ENCODE data around the gene FGFBP2. TPM values are rescaled to one million over a fixed set of nuclear protein-coding genes. Genes with fewer than 3 reads are reported as not detected.
A peak's percentile ranks its signal among the peaks of the same experiment; 100 is the strongest.
"Not testable (repeated sequence)": the region's sequence is repeated elsewhere in the genome, so short reads cannot be mapped to it uniquely, and the experiment has no call there.

The FGFBP2 gene
- polyA plus RNA-seq, 12 donors = 0.30 to 1.7 (median 0.65) TPM; not detected in 3

DNA sequence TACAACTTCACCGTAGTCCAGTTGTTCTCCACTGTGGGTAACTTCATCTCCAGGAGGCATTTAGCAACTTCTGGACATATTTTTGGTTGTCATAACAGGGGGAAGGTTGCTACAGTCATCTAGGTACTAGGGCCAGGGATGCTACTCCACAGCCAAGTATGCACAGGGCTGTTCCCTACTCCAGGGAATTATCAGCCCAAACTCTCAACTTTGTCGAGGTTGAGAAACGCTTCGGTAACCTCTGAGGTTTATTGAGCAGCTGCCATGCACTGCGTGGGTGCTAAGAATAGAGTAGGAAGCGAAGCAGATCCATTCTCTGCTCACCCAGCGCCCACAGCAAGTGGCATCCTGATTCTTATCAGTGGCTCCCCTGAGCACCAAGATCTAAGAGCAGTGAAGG is 32.7 kb downstream of the FGFBP2 start:
- no peak for DNase-seq

DNA sequence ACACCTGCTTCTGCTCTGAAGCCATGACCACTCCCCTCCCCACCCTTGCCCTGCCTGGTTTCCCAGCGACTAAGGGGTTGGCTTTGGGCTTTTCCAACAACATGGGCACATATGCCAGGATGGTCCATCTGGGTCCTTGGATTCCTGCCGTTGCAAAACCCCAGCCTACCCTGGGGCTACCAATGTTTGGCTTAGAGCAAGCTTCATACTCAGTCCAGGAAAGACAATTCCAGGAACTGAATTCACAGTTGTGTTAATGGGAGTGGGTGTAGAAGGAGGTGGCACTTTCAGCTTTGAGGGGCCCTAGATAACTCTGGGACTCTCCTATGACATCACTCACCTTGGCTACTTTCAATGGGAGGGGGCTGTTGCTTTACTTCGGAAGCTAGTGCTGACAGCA is 33.4 kb downstream of the FGFBP2 start:
- no peak for DNase-seq

DNA sequence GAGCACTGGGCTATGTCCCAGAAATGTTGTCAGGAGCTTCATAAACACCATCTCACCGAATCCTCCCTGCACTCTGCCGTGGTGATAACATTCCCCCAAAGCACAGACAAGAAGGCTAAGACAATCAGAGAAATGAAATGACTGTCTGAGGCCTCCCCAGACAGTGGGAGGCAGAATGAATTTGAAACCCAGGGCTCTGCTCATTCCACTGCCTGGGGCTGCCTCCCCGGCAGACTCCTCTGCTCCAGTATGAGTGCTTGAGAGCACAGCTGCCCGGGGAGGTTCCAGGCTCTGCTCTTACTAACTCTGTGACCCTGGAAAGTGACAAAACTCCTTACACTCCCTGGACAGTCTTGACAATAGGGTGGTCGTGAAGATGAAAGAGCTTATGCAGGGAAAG is 34.1 kb downstream of the FGFBP2 start:
- no peak for DNase-seq

DNA sequence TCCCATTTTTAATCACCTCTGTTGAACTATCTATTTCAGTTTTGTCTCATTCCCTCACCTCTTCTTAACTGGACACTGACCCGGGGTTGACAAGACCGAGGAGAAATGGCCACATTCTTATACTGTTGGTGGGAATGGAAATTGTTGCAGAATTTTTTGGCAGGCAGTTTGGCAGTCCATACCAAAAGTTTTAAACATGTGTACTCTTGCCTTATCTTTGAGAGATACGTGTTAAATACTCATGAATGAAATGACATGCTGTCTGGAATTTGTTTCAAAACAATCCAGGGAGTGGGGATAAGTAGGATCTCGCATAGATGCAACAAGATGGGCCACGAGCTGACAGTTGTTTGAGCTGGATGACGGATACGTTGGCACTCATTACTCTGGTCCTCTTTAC is 36.5 kb downstream of the FGFBP2 start:
- DNase-seq = no peak

DNA sequence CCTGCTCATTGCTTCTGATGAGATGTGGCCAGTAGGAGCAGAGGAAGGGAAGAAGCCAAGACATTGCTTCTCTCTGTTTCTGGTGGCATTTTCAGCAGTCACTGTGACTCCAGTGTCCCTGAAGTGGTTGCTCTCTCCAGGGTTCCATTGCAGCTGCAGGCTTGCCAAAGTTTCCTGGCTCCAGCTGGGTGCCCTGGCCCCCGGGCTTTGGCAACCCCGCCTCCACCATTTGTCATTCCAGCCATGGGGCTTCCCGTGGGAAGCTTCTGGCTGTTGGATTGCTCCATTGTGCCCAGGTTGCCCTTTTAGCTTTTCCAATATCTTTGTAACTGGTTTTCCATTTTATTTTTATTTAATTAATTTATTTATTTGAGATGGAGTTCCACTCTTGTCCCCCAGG is 37.1 kb downstream of the FGFBP2 start:
- DNase-seq = no peak

DNA sequence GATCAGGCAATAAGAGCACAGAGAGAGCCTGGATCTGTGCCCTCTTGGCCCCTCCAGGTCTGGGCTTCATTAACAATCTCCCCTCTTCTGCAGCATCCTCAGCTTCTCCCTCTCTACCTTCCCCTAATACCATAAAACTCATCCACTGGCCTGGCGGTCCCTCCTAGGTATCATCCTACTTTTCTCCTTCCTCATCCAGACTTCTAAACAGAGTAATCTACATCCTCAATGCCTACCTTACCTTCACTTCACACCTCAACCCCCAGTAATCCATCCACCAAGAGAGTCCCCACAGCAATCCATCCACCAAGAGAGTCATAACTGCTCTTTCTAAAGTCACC is 41.4 kb downstream of the FGFBP2 start:
- no peak for DNase-seq

DNA sequence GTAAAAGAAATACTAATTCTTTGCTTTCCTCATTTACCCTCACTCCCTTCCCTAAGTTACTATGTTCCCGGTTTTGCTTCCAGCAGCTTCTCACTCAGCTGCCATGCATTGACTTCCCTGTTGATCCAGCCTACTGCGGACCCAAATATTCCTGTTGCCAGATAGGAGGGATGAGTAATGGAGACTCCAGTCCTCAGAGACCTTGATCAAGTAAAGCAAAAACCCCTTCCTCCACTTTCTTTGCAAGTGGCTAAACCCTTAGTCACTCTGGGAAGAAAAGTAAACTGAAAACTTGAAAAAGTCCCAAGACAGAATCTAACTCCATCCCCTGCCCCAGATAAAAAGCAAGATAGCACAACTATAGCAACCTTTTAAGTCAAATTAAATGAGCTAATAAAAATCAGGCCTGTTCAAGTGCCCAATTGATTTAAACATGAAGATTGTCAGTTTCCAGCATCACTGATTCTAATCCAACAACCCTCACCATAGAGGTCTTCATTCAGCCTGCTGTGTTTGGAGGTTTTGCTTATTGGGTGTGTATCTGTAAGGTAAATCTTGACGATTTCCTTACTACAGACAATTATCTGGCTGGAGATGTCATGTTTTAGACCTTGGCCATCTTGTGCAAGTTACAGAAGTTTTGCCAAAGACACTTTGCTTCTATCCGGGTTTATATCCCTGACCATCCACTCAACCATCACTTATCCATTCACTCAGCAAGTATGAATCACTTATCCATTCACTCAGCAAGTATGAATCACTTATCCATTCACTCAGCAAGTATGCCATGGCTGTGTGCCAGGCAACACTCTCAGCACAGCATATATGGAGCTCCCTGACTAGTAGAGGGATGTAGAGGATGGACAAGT is 42.0 kb downstream of the FGFBP2 start:
- DNase-seq = peak; percentile 15

DNA sequence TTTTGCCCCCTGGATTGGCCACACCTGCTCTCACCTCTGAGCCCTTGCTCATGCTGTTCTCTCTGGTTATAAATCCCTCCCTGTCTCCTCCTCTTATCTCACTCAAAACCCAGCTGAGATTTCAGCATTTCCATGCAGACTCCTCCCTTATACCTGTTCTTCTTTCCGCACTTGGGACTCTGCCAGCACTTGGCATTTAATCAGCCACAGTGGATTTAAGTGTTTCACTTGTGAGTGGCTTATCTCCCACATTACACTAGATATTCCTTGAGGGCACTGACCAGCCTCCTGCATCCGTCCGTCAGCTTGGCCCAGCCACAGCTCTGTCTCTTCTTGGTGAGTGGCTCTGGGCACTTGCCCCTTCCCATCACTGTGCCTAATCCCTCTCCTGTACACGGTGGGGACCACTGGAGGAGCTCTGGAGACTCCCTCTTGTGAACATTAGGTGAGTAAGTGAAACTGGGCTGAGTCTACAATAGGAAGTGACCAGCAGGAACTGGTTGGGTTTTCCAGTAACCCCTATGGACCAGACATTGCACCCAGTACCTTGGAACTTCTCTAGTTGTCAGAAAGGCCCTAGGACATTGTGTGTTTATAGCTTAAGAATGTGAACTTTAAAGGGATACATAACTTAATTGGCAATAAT is 44.4 kb downstream of the FGFBP2 start:
- DNase-seq = no peak

DNA sequence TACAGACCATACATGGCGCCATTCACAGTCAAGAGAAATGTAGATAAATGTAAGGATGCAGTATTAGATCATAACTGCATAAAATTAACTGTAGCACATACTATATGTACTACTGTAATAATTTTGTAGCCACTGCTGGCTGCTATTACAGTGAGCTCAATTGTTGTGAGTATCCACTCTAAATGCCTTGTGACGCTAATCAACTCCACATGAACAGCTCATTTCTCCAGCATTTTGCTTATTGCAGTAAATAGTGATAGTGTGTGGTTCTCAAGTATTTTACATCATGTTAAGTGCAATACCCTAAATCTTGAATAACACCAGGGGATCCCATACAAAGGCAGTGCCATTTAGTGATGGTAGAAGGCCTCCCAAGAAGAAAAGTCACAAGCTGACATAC is 45.7 kb downstream of the FGFBP2 start:
- no peak for DNase-seq

DNA sequence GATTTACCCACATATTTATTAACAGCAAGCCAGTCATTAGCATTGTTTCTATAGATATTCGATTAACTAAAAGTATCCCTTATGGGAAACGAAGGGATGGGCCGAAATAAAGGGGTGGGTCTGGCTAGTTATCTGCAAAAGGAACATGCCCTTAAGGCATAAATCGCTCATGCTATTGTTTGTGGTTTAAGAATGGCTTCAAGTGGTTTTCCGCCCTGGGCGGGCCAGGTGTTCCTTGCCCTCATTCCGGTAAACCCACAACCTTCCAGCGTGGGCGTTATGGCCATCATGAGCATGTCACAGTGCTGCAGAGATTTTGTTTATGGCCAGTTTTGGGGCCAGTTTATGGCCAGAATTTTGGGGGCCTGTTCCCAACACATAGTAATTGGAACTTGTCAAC is 46.6 kb downstream of the FGFBP2 start:
- not testable (repeated sequence) for DNase-seq

DNA sequence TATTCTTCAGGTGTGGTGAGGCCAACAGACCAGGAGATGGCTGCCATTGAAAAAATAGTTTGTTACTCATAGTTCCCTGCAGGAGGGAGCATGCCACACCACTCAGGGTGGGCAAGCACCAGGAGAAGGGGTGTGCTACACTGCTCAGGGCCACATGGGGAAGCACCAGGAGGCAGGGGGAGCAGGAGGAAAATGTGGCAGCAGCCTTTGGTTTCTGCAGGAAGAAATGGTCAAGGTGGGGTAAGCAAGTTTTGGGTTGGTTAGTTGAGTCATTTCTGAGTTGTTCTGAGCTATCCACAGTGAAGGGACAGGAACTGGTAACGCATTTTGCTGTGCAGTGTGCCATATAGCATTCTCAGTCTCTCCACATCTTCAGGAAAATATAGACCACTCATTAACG is 48.2 kb downstream of the FGFBP2 start:
- DNase-seq = no peak

DNA sequence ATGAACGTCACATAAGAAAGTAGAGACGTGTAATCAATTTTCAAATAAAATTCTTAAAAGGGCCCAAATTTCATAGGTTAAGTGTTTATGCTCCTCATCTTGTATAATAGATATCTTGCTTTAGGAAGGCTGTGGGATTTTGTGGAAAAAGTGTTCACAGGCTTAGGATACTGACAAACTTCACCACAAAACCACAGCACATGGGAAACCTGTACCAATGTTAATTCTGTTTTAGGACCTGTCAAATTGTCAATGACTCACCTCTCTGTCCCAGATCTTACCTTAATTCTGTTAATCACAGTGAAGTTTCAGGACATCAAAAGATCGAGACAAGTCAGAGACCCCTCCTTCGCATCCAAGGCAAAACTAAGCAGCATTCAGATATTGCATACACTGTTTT is 48.7 kb downstream of the FGFBP2 start:
- DNase-seq = no peak

DNA sequence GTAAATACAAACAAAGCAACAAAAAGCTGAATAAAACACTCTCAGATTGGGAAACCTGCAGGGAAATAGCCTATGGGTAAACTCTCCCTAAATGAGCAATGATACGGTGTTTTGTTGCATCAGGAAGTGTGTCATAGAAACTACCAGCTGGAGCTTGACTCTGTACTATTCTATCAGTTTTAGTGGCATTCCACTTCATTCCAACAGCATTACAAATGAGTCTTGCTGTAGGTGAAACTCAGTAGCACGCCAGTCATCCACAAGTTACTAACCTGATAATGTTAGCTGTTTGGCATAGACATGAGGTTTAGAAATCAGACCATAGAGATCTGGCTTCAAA is 49.4 kb downstream of the FGFBP2 start:
- DNase-seq = no peak

DNA sequence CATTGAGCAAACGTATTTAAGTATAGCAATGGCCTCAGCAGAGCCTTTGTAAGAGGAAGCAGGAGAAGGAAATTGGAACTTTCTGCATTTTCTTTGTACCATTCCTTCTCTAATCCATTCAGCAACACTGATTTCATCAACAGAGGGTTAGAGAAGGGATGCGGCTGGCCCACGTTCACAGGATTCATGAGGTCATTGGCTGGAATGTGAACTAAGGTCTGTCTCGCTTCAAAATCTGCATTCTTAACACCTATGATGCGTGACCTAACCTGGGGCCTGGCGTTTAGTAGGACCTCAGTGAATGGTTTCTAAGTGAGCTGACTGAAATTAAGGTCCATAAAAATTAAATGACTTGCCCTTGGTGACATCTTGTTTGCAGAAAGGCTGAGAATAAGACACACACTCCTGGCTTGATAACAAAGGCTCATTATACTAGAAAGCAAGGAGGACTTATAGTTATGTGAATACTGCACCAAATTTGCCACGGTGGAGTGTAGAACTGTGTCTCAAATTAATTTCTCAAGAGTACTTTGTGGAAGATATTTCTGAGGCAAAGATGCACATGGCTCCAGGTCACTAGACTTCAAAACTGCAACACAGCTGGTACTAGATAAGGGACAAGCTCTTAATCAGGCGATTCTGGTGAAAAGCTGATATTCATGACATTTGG is 49.9 kb downstream of the FGFBP2 start:
- no peak for DNase-seq

DNA sequence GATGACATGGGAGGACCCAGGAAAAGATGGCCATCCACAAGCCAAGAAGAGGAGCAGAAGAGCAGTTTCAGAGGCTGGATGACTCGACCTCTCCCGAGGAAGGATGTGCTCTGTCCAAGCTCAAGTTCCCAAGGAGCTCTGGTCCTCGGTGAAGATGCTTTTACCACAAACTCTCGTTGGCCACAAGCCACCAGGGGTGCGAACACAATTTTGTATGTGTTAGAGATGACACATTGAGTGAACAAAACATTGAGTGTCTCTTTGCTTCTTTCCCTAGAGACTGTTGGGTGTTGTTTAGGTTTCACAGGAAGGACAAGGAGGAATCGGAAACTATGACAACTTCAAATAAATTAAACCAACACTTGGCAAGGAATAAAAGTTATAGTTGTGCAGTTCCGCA is 50.7 kb downstream of the FGFBP2 start:
- no peak for DNase-seq

Other genes starting within 250 kb of the FGFBP2 start
- gene CD38, start 184.8 kb downstream of the FGFBP2 start, polyA plus RNA-seq (ENCODE audit: insufficient read length in 12 of 12) = 1 to 10 TPM in 8 of 12 donors, under 1 TPM in 2, not detected in 2; 0.69 to 3.3 (median 1.6) TPM
- gene FGFBP1, start 24.4 kb downstream of the FGFBP2 start, polyA plus RNA-seq (ENCODE audit: insufficient read length in 12 of 12) = 1 to 10 TPM in 2 of 12 donors, under 1 TPM in 2, not detected in 8; 0.20 to 1.4 (median 0.74) TPM
- gene PROM1, start 120.8 kb upstream of the FGFBP2 start, polyA plus RNA-seq (ENCODE audit: insufficient read length in 12 of 12) = 10 to 100 TPM in 11 of 12 donors, not detected in 1; 25.9 to 67.7 (median 55.3) TPM